Measurements from ENCODE around the gene ARHGEF2.

ARHGEF2 gene

DNA sequence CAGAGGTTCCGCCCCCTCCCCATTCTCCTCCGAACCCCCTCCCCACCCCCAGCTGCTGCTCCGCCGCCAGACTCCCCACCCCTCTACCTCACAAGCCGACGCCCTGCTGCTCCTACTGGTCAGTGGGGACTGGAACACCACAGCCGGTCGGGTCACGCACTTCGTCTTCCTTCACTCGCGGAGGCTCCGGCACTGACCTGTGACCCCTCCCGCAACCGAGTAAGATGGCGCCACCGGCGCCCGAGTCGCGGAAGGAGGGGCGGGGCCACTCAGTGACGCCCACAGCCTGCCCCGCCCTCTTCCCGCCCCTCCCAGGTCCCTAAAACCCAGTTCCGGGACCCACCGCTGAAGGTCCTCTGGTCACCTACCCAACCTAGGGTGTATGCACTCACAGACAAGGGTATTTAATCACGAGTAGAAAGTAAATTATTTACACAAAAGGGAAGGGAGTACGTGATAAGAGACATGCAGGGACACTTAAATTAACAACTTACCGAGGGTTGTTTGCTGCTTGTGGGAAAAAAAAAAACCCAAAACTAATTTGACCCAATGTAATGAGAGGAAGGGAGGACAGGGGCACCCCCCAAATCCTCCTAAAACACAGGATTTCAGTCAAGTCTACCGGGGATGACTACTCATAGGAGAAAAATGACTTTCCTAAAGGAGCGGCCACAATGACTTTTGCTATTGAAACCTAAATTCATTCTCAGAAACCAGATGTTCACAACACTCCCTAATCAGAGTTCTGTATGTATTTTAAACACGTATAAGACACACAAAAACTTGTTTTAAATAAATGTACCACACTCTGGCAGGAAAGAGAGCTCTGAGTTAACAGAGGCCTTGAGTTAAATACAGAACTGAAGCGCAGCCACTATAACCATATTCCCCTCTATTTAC is 66.9 kb downstream of the ARHGEF2 start, which contains the start of gene RIT1:
Gene RIT1 (minus strand): TSS at position 194 of the 900 bp plus-strand sequence. CDS start 588 bp downstream, outside the sequence.
- DNase-seq (ENCODE audit: low read depth in 2 of 2) = peak; percentile 68 to 78

DNA sequence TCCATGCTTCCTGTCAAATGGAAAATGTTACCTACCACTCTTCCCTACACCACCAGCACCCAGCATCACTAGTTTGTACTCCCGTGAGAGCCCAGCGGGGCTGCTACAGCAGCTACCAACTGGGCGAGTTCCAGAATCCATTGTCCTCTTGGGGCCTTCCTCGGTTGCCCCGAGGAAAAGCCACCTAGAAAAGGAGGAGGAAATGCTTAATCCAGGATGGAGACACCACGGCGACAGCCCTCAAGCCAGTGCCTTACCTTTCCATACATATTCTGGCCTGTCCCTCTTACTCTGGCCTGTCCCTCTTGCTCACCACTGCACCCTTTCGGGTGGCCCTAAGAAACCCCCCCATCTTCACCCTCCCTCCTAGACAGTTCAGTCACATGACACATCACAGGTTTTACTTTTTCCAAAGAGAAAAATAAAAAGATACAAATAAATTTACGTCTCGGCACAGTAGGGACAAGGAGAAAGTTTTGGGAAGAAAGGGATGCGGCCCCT is 67.7 kb downstream of the ARHGEF2 start:
- no peak for DNase-seq (ENCODE audit: low read depth in 2 of 2)

DNA sequence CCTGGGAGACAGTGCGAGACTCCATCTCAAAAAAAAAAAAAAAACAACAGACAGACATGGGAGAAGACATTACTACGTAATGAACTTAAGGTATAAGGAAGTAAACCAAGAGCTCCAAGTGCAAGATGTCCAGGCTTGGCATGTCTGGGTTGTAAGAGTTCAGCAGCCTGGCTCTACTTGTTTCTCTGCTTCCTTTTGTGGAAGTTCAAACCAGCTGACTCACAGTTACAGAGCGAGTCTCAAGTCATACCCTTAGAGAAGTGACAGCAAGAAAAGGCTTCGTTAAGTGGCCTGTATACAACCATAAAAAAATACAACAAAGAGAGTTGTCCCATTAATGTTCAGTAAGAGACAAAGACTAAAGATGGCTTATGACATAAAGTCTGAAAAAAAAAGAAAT is 68.5 kb downstream of the ARHGEF2 start:
- DNase-seq (ENCODE audit: low read depth in 2 of 2) = no peak

DNA sequence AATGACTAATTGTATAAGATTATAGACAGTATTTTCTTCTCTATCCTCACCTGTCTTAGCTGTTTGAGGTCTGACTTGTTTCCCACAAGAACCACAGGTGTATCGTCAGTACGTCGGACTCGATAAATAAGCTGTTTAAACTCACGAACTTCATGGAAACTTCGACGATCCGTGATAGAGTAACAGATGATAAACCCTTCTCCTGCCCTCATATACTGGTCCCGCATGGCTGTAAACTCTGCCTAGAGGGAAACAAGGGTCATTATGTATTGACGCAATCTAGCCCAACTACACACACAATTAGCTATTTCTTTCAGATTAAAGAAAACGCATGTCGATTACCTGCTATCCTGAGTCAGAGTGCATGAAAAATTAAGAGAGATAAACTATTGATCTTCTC is 74.1 kb downstream of the ARHGEF2 start:
- no peak for DNase-seq (ENCODE audit: low read depth in 2 of 2)

DNA sequence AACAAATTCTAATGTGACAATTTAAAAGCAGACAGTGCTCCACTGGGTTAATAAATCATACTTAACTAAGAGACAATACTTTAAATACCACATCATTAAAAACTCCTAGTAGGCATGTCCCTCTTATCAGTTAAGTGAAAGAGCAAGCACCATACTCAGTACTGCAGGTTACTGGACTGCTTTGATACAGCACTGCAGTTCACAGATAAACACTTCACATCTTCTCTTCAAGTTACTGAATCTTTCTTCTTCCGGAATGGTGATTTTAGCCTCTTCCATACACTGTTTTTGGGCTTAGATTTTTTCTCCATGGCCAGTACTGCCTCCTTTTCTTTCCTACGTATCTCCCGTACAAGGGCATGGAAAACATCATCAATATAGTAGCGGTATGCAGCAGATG is 78.2 kb downstream of the ARHGEF2 start:
- no peak for DNase-seq (ENCODE audit: low read depth in 2 of 2)

GRCh38 chr1:155899683-155900082 is 78.7 kb downstream of the ARHGEF2 start:
- DNase-seq (ENCODE audit: low read depth in 2 of 2) = no peak

GRCh38 chr1:155898888-155899287 is 79.5 kb downstream of the ARHGEF2 start:
- DNase-seq (ENCODE audit: low read depth in 2 of 2) = no peak

DNA sequence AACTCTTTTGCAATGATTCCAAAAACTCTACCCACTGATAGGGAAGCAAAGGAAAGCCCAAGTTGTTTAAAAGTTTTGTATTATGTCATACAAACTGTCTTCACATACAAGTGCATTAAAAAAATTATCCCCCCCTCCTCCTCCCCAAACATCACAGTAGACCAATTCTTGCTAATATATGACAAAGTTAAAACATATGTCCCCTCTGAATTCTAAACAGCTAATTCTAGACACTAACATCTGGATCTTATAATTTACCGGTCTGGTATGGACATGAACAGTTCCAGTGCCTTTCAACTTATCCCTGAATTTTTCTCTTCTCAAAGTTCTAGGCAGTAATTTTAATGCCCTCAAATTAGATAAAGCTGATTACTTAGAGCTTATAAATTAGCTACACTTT is 80.6 kb downstream of the ARHGEF2 start:
- DNase-seq (ENCODE audit: low read depth in 2 of 2) = no peak

All from stimulated activated CD8-positive, alpha-beta memory T cell treated with anti-CD3 and anti-CD28 coated beads, Interleukin-7, amount 100 ng/mL, for 4 hours (primary cell).